GM04504 (cell line): ENCODE data around the gene ARL8A.
A peak's percentile ranks its signal among the peaks of the same experiment; 100 is the strongest.
"Not testable (repeated sequence)": the region's sequence is repeated elsewhere in the genome, so short reads cannot be mapped to it uniquely, and the experiment has no call there.

Experiments
- DNase-seq: peaks from one replicate; pipeline ENCODE4 v3.0.0-alpha.2; 2012; ENCODE audit warnings: low read depth

Gene ARL8A

DNA sequence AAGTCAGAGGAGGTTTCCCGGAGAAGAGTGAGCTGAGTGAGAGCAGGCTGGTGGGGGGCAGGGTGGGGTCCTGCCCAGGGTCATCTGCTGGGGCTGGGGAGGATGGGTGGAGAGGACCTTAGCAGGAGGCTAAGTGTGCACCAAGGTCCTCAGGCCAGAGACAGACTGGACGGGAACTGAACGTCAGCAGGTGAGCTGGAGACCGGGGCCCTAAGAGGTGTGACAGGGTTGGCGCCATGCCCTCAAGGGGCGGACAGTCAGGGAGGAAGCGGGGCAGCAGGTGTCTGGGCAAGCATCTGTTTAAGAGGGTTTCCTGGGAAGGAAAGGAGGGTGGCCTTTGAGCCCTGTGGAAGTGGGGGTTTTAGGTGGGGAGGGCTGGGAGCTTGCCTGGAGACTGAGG, 29.5 kb upstream of the ARL8A start:
- no peak for DNase-seq

DNA sequence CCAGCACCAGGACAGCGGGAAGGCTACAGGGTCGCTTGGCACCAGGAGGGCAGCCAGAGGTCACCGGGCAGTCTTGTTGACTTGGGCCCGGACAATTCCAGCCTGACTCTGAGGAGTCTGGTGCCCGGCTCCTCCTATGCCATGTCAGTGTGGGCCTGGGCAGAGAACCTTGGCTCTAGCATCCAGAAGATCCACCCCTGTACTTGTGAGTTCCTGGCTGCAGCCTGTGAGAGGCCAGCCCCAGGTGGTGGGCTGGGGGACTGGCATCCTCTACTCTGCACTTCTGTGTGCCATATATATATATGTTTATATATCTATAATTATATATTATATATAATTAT, 27.4 kb upstream of the ARL8A start:
- no peak for DNase-seq

DNA sequence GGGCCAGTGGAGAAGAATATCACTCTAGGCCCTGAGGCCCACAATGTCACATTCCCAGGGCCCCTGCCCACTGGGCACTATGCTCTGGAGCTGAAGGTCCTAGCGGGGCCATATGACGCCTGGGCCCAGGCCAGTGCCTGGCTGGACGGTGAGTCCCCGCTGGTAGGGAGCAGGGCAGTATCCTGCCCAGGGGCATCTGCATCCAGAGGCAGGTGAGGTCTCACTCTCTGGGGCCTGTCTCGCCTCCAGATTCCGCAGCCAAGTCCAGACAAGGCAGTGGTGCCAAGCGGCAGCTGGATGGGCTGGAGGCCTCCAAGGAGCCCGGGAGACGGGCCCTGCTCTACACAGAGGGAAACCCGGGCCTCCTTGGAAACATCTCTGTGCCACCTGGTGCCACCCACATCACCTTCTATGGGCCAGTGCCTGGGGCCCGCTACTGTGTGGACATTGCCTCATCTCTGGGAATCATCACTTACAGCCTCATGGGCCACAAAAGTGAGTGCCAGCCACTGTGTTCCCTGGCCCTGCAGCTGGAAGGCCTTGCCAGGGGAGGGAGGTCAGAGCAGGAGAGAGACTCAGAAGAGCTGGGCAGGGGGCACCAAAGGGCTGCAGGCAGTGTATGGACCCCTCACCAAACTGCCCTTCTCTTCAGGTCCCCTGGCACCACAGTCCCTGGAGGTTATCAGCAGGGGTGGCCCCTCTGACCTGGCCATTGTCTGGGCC, 26.9 kb upstream of the ARL8A start:
- DNase-seq, result no peak

DNA sequence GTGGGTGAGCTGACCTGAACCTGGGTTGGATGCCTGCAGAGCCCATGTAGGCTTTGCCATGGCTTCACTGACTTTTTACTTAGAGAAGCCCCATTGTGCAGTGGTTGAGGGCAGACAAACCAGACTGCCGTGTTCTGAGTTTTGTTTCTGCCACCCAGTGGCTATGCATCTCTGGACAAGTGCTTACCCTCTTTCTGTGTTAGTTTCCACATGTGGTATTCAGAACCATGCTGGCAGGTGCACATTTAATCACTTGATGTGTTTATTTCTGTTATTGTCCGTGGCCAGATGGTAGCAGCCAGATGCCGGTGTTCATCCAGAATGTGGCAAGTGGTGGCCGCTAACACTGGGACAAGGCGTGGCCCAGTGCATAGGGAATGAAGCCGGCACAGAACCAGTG, 26.2 kb upstream of the ARL8A start:
- no peak for DNase-seq

DNA sequence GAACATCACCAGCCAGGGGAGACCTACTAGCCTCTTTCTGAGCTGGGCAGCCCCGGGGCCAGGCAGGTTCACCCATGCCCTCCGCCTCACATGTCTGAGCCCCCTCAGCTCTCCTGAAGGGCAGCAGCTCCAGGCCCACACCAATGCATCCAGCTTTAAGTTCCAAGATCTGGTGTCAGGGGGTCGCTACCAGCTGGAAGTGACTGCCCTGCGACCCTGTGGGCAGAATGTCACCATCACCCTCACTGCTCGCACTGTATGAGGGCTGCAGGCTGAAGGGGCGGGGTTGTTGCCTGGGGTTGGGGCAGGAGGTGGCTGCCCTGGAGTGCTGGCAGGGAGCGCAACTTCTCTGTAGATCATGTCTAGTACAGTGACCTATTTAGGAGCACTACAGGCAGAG, 24.3 kb upstream of the ARL8A start:
- no peak for DNase-seq

GRCh38 chr1:202167708-202168415, 23.3 kb upstream of the ARL8A start:
- DNase-seq, result peak; percentile 50

GRCh38 chr1:202167054-202167453, 22.5 kb upstream of the ARL8A start:
- DNase-seq, result not testable (repeated sequence)

DNA sequence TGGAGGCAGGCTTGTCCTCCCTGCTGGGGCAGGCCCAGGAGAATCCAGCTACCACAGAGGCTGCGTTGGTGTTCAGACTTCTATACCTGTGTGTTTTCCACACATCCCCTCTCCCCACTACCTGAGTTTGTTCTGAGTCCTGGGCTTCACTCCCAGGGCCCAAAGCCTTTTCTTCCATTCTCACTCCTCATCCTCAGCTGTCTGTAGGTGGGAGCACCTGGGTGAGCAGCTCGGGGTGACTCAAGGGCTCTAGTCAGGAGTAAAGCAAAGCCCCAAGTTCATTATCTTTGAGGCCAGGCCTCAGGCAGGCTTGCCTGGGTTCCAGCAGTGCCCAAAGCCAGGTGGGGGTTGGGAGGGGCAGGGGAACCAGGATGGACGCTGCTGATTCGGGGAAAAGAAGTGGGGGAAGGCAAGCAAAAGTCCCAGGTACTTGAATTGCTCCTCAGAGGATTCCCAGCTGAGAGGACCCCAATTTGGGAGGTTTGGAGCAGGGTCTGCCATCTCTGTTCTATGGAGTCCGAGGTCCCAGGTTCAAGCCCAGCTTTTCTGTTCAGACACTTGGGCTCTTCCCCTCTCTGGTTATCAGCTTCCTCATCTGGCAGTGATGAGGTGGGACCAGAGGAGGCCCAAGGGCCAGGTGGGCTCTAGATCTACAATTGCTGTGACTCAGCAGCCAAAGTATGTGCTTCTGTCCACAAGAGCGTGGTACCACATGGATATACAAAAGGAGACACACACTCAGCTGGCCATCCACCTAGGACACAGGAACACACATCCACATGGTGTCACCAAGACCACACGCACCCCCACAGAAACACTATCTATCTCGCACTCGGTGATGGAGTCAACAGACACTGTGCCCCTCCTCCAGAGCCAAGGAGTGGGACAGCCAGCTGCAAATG, 21.7 kb upstream of the ARL8A start:
- no peak for DNase-seq

DNA sequence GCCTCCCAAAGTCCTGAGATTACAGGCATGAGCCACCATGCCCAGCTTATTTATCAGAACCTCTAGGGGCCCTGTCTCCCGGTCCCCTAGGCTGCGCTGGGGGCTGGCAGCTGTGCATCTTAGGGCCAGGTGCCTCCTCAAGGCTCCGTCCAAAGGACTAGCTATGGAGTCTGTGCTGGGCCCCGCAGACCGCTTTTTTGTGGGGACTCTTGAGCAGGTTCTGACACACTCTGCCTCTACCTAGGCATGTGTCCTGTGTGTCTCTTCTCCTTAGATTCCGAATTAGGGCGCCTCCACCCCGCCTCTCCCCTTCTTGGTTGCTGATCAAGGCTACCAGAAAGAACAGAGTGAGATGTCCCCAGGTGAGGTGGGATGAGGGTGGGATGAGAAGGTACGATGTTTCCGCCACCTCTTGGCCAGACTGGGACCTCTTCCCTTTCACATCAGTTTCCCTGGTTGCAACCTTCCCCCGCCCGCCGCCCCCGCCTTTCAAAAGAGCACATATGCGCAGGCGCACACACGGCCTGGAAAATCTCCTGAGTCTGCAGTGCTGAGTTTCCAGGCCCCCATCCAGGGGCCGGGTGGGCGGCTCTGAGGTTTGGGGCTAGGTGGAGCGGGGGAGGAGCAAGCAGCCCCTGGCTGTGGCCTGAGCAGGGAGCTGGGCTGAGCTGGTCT, 20.9 kb upstream of the ARL8A start:
- DNase-seq, result no peak

- no peak for DNase-seq
Measured at GRCh38 chr1:202164271-202165037, 19.9 kb upstream of the ARL8A start.

DNA sequence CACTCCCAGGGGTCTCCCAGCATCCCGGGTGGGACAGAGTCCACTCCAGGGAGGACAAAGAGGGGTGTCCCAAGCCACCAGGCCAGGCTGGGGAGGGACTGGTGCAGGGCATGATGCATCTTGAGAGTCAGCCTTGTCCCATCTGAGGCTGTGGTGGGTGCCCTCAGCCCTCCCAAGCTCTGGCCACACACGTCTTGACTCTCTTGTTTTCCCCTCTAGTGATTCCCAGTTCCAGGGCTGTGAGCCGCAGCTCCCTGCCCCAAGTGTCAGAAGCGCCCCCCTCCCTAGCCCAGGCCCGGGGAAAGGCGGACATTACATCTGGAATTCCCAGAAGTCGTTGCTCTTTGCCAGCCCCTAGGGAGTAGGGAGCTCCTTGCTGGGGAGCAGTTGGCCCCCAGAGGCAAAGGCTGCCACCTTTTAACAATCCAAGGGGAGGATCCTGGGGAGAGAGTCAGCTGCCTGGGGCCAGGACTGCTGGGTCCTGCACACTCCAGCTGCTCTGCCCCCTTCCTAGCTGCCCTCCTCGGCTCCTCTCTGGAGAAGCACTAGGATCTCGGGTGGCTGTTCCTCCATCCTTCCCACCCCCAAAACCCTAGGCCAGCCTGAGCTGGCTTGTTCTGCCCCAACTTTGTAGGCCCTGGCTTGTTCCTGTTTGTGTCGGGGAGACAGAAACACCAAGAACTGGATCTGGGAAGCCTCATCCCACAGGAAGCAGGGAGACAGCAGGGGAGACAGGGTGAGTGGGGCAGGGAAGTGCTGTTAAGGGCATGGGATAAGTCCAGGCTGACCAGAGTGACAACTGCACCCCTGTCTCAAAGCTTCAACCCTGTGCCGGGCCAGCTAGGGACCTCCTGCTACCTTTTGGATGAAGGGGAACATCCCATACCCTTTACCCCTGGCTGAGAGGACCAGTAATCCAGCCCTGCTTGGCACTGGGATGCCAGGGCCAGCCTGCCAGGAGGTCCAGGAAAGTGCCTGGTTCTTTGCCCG, 19.0 kb upstream of the ARL8A start:
- DNase-seq, result no peak

GRCh38 chr1:202162418-202163280, 18.1 kb upstream of the ARL8A start:
- DNase-seq, result no peak

DNA sequence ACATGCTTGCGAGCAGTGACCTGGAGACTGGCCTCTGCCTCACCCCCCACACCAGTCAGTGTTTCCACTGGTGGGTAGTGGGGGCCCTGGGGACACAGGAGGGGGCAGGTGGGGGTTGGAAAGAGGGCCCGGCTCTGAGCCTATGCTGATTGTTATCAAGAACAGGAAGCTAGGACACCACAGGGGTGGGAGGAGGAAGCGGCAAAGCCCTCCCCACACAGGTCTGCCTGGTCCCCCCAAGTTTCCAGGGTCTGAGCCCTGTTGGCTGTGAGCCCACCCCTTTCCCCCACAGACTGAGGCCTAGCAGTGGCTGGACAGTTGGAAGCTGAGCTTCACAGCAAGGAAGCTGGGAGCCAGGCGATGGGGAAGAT, 17.5 kb upstream of the ARL8A start:
- no peak for DNase-seq

GRCh38 chr1:202161151-202162046, 16.9 kb upstream of the ARL8A start:
- no peak for DNase-seq

DNA sequence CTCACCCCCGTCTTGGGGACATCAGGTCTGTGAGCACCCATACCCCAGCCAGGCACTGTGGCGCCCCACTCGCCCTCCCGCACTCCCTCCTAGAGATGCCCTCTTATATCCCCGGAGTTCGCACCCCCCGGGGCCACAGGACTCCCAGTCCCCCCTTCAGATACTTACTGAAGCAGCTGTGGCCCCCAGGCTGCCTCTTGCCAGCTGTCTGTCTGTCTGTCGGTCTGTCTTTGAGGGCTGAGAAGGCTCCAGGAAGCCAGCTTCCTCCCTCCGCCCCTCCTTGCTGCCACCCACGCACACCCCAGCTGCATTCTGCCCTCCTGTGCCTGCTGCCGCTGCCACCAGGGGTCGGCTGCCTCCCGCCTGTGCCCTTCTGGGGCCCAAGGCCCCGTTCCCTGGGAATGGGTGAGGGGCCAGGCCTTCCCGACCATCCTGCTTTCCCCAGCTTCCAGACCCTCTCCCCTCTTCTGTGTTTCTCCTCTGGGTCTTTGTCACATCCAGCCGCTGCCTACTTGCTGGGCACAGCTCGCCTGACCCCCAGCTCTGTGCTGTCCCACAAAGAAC, 15.9 kb upstream of the ARL8A start, which contains the start of gene PTPN7:
Gene PTPN7 (minus strand): TSS at position 226 of the 564 bp plus-strand sequence. CDS start 1,200 bp downstream, outside the sequence.
- DNase-seq, result no peak

GRCh38 chr1:202159534-202160371, 15.2 kb upstream of the ARL8A start:
- DNase-seq, result no peak
